GM06990 (cell line): ENCODE measurements around the gene ATP10A.

ENCODE experiments used
- DNase-seq: peaks from one replicate; pipeline ENCODE4 v3.0.0-alpha.2; 2011; ENCODE audit not compliant: insufficient read length; ENCODE audit errors: extremely low read depth
- H3K27me3 ChIP-seq: replicated peaks from 2 replicates; pipeline ENCODE4 v1.6.0; 2011; ENCODE audit warnings: low read length; ENCODE audit not compliant: control insufficient read depth, insufficient read depth
- H3K36me3 ChIP-seq: 2 replicates; pipeline ENCODE4 v1.5.1; 2011; ENCODE audit warnings: low read length; ENCODE audit not compliant: control insufficient read depth, insufficient read depth
- H3K4me3 ChIP-seq: replicated peaks from 2 replicates; pipeline ENCODE4 v1.5.1; 2011; ENCODE audit warnings: low read depth, mild to moderate bottlenecking, control low read depth, low read length
- CTCF ChIP-seq: IDR thresholded peaks from 2 replicates; pipeline ENCODE4 v1.5.1; 2011; ENCODE audit warnings: low read length, control low read depth, mild to moderate bottlenecking, inconsistent platforms; ENCODE audit not compliant: insufficient read depth, poor library complexity, severe bottlenecking

ATP10A gene

GRCh38 chr15:25633862-25634261 lies 229.3 kb downstream of the ATP10A start:
- TF ChIP-seq CTCF: no peak
- no peak for DNase-seq
- Histone ChIP-seq H3K4me3 (no peak overlapping the region), H3K36me3 (no peaks in the 10 kb centered on the region), H3K27me3 (no peaks in the 10 kb centered on the region)

- no peak for DNase-seq
- no peak for TF ChIP-seq CTCF
- Histone ChIP-seq H3K36me3 (no peaks in the 10 kb centered on the region), H3K4me3 (no peak overlapping the region), H3K27me3 (no peaks in the 10 kb centered on the region)
Measured at GRCh38 chr15:25631971-25632370, 231.2 kb downstream of the ATP10A start.
